Epithelial cell of prostate (primary cell): ENCODE measurements around the gene ARPC2.

Experiments used
- DNase-seq: peaks from one replicate; pipeline ENCODE4 v3.0.0-alpha.2; 2011; ENCODE audit warnings: low read depth, low spot score
- H3K27ac ChIP-seq: fragments of 450-650 bp; 2 replicates; pipeline ENCODE4 v1.5.1; 2017; ENCODE audit warnings: mild to moderate bottlenecking

ARPC2 gene

DNA sequence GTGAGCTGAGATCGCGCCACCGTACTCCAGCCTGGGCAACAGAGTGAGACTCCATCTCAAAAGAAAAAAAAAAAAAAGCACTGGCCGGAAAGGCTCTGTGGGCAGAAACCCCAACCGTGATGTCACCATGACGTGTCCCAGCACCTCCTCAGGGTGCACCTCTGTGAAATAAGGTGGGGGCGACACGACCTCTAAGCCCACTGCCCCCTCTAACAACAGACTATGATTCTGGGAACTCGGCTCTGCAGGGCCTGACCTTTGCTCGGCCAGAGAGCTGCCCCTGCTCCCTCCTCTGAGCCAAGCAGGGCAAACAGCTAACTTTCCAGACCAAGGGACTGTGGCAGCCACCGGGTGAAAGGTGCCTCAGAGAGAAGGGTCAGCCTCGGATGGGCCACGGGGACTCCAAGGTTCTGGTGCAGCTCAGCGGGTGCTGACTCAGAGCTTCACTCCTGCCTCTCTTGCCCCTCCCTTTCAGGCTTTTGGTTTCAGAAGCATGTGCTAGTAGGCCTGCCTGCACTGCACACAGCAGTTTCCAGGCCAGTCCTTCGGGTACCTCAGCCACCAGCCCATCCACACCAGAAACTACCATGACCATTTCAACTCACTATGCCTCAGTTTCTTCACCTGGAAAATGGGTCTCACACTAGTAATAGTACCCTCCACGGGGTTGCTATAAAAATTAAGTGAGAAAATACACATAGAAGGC lies 67.3 kb downstream of the ARPC2 start:
- no peak for DNase-seq
- H3K27ac ChIP-seq: peak overlapping the region; percentile 99

DNA sequence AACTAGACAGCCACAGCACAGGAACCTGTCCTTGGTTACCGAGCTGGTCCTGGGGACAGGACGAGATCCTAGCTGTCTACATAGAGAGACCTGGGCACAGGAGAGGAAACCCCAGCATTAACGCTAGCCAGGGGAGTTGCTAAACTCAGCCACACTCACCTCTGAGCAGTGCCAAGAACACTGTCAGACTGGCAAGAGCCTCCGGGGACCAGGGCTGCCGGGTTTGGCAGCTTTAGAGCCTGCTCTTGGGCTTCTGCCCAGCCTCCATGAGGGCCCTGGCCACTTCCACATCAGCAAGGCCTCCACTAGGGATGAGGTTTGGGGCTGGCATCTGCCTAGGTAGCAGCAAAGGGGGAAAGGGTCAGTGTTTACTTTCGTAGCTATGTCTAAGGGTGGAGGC lies 68.6 kb downstream of the ARPC2 start:
- DNase-seq: no peak
- H3K27ac ChIP-seq: peak overlapping the region; percentile 99

DNA sequence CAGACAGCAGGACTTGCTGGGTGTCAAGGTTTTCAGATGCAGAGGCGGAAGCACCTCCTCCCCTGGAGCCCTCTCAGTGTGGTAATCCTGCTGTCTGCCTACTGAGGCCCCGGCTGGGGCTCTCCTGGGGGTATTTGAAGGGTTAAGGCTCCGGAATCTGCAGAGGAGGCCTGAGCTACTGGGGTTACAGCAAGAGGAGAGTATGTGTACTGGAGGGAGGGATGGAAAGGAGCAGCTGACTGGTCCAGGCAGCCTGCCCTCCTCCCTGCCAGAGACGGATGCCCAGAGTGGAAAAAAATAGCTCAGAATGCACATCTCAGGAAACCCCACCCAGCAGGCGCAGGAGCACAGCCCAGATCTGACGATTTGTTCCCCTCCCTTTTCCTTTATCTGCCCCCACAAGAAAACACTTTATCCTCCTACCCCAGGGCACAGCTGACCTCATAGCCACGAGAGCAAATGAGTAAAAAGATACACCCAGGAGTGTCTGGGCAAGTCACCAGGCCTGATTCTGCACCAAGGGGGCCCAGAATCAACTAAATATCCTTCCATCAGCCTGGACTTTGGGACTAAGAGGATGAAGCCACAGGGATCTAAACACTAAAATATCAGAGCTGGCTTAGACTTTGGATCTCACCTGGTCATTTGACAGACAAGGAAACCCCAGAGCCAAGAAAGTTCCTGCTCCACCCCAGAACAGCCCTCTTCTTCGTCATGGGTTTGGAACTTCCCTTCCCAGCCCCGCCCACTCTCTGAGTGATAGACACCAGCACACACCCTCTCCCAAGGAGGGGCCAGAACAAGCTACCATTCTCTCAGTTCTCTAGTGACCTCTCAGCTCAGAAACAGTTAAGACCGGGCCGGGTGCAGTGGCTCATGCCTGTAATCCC lies 69.8 kb downstream of the ARPC2 start:
- H3K27ac ChIP-seq: peak overlapping the region; percentile 99
- DNase-seq: peak; percentile 94

DNA sequence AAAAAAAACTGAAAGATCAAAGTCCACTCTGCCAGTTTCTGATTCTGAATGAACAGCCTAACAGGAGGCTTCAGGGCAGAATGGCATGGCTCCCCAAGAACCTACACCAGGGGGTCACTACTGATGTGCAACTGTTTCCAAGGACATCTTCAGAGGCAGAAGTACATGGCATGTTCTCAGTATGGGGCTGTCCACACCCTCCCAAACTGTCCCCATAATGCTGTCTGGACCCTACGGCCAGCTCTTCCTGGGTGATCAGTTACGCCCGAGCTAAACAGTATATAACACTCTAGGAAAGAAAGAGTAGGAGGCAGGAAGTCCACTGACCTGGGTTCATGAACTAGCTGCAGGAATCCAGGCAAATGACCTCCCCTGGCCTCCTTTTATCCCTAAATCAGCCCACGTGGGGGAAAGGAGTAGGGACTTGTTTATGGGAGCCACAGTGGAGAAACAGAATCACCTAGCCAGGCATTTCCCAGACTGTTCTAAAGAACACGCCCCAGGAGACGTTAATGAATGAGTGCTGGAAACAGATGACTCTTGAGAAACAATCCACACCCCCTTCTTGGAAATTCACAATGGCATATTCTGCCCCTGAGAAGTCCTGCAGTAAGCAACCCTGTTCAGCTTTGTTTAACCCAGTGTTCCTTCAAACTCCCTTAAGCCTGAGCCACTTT lies 72.8 kb downstream of the ARPC2 start:
- peak overlapping the region; percentile 99 for H3K27ac ChIP-seq
- no peak for DNase-seq

DNA sequence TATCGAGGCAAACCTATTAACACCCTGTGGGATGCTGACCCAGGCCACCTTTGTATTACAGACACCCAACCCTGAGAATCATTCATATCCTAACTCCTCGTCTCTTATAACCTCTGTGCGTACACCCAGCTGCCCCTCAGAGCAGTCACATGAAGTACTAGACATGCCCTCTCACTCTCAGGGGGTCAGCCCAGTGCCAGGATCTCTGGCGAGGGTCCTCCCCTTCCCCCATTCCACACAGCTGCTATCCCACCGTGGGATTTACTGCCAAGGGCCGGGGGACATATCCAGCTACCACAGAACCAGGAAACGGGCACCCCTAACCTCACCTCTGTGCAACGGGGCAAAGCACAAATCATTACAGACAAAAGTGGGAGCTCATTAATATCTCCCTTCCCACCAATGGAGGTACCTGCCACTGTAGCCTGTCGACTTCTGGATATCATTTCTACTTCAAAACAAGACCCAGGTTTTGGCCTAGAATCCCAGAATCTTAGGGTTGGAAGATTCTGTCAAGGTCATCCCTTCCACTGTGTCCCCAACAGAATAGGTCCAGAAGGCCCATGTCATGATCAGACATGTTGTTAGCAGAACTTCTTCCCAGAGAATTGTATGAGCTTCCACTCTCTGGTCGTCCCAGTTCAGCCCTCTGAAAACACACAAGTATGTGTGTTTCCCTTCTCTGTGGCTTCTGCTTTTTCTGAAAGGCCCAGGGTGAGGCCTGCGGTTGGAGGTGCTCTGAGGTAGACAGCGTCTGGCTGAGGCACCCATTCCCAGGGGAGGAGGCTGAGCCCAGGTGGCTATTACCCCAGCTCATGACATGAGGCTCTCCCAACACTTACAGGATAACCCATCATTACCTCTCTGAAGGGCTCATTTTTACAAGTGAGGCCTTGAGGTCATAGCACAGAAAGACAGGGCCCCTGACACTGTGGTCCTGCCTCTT lies 73.6 kb downstream of the ARPC2 start:
- peak overlapping the region; percentile 99 for H3K27ac ChIP-seq

DNA sequence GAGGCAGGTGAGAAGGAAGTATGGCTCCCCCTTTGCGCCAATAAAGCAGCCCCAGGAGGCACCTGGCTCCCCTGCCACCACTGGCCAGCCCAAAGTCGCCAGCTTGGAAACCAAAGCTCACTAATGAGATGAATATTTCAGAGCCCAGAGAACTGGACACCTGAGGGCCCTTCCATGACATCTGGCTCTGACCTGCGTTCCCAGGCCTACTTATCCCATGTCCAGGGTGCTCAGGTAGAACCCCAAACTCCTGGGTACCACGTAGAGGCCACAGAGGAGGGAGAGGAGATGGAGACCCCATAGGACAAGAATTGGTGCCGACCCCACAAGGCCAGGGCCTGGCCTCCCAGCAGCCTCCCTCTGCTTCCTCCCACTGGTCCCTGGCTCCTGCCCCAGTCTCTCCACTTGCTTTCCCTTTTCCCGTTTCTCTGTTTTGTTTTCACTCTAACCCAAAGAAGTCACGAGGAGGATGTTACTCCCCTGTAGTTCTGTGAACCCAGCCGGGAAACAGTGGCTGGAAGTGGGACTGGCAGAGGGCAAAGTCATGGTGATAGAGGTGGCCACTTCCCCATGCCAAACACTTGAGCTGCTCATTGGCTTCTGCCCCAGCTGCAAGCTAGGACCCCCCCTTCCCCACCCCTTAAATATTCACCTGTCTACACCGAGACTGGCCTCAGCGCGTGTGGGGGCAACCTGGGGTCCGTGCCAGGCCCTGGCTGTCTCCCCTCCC lies 74.5 kb downstream of the ARPC2 start:
- H3K27ac ChIP-seq: peak overlapping the region; percentile 99
- no peak for DNase-seq

More for the DNA sequence above, 73.6 kb downstream of the ARPC2 start:
- DNase-seq: no peak

DNA sequence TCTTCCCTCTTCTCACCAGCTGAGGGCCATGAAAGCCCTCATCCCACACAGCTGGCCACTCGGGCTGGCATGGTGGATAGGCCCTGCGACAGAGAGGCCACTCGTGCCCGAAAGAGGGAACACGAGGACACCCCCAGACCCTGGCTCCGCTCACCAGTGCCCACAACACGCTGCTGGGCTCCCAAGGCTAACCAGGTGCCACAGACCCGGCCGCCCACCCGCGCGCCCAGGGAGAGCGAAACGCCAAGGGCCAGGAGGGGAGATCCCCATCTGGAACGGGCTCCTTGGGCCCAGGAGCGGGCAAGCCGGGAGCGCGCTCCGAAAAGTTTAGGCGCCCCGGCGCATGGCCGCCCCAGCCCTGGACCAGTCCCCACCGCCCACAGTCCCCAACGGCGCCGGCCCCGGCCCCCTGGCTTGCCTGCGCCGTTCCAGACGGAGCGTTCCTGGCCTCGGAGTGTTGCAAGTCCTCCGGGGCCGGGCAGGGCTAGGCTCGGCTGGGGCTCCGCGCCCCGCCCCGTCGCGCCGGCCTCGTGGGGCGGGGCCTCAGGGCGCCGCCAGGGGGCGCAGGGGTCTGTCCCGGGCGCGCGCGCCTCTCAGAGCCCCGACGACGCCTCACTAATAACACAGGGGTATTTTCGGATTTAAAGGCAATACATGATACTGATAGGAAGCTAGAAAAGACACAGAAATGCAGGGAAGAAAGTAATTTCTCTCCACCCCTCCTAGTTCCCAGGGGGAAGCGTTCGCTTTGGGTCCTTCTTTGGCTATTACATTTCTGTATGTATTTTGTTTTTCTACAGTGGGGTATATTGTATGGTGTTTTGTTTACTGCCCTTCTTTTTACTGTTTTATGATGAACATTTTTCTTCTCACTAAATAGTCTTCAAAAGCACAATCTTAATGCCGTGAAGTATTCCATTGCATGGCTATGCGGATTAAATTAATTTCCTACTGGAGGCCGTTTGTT lies 75.3 kb downstream of the ARPC2 start, which contains the start of gene TMBIM1:
TMBIM1 (minus strand) TSS at position 456 of the 967 bp plus-strand sequence. CDS start 10,362 bp downstream, outside the sequence.
- no peak for DNase-seq
- peak within 1 kb of the TSS; percentile 99 for H3K27ac ChIP-seq

DNA sequence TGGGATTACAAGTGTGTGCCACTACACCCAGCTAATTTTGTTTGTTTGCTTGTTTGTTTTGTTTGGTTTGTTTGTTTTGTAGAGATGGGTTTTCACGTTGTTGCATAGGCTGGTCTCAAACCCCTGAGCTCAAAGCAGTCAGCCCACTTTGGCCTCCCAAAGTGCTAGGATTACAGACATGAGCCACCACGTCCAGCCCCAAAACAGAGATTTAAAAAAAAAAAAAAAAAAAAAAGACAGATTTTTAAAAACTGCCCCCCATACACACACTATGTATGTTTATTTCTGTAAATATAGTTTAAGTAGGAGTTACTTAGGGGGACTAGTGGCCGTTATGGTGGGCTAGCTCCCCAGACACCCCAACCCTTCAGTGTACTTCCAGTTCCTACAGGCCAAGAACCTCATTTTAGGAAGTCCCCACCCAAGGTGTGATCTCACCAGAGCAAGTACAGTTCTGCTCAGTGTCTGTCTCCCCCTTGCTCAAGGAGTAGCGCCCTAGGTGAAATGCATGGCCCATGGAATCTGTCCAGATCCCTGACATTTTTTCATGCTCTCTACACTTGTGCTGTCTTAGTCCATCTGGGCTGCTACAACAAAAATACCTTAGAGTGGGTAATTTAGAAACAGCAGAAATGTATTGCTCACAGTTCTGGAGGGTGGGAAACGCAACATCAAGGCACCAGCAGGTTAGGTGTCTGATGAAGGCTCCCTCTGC lies 76.9 kb downstream of the ARPC2 start:
- DNase-seq: no peak
- peak overlapping the region; percentile 99 for H3K27ac ChIP-seq

DNA sequence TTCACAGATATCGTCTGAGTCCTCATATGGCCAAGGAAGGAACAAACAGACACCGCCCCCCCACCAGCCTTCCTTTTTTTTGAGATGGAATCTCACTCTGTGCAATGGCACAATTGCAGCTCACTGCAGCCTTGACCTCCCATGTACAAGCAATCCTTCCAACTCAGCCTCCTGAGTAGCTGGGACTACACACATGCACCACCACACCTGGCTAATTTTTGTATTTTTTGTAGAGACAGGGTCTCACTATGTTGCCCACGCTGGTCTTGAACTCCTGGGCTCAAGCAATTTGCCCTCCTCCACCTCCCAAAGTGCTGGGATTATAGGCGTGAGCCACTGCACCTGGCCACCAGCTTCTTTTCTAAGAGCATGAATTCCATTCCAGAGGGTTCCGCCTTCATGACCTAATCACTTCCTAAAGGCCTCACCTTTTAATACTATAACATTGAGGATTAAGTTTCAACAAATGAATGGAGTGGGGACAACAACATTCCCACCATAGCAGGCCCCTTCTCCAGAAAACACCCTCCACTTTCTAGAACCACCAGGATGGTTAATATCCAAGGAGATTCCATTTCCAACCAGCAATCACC lies 77.5 kb downstream of the ARPC2 start:
- DNase-seq: no peak
- H3K27ac ChIP-seq: peak overlapping the region; percentile 99

DNA sequence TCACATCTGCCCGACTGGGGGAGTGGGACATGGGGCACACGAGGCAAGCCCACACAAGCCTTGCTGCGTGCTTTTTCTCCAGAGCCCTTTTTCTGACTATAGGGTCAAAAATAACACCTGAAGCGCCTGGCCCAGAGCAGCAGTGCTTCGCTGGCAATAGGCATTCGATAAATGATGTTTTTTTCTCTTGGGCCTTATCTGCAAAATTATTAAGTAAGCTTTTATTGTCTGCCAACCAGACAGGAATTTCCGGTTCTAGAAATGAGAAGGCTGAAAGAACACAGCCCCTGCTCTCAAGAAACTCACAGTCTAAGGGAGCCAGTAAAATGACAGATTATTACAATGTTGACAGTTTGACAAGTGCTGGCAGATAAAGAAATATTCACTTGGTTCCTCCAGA lies 78.0 kb downstream of the ARPC2 start:
- peak overlapping the region; percentile 99 for H3K27ac ChIP-seq
- no peak for DNase-seq

DNA sequence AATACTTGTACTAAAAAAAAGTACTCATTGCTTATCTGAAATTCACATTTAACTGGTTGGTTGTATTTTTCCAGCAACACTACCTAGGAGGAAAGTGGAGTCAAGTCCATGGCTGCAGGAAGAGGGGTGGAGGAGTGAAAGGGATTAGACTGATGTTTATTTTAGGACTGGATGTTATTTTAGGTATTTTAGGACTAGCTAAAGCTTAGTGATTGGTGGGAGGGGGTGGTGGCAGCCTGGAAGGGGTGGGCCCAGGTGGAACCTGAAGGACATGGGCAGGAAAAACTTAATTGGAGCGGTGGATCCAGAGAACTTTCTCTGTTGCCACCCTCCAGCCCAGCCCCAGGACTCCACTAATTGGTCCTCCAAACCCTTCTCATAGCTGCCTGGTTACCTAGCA lies 79.2 kb downstream of the ARPC2 start:
- H3K27ac ChIP-seq: peak overlapping the region; percentile 99
- DNase-seq: no peak

DNA sequence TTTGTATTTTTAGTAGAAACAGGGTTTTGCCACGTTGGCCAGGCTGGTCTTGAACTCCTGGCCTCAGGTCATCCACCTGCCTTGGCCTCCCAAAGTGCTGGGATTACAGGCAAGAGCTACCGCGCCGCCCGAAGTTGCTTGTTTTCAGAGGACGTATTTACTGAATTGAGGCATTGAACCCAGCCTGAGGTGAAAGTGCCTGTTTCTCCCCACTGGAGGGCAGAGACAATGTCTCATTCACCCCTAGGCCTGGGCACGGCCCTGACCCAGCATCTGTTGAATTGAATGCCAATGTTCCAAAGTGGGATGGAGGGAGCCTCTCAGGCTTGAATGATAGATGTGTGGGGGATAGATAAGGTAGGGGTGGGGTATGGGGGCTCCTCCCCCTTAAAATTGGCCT lies 79.9 kb downstream of the ARPC2 start:
- H3K27ac ChIP-seq: peak overlapping the region; percentile 99
- no peak for DNase-seq

DNA sequence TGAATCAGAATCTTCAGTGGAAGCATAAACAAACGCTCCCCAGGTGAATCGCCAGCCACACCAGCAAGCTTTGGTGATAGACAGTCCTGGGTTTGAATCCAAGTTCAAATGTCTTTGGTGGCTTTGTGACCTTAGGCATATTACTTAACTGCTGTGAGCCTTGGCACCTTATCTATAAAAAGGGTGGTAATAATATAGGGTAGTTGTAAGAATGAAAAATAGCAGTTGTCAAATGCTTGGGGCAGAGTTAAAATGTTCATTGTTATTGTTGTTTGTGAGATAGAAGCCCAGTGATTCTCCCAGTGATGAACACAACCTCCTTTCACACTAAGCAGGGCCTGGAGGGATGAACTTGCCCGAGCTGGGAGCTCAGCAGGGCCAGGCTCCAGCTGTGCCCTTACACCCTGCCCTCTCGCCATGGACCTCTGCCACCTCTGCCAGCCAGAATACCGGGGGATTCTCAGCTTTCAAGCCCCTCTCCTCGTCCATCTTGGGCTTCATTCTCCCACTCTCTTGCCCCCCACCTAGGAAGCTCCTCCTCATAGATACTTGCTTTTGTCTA lies 81.4 kb downstream of the ARPC2 start:
- peak overlapping the region; percentile 99 for H3K27ac ChIP-seq

DNA sequence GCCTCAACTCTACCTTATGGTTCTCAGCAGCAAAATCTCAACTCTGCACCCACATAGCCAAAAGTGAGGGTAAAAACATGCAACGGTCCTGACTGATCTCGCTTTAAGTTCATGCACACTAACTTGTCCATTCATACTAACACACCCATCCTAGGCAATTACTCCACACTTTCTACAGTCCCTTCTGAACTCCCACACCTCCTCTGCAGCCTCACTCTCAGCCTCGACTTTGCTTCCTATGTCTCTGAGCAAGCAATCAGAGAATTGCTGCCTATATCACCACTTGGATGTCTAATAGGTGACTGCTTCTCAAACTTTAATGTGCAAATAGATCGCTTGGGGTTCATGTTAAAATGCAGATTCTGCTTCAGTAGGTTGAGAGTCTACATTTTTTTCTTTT lies 83.2 kb downstream of the ARPC2 start:
- no peak overlapping the region for H3K27ac ChIP-seq
- no peak for DNase-seq

More for the DNA sequence above, 81.4 kb downstream of the ARPC2 start:
- DNase-seq: no peak

DNA sequence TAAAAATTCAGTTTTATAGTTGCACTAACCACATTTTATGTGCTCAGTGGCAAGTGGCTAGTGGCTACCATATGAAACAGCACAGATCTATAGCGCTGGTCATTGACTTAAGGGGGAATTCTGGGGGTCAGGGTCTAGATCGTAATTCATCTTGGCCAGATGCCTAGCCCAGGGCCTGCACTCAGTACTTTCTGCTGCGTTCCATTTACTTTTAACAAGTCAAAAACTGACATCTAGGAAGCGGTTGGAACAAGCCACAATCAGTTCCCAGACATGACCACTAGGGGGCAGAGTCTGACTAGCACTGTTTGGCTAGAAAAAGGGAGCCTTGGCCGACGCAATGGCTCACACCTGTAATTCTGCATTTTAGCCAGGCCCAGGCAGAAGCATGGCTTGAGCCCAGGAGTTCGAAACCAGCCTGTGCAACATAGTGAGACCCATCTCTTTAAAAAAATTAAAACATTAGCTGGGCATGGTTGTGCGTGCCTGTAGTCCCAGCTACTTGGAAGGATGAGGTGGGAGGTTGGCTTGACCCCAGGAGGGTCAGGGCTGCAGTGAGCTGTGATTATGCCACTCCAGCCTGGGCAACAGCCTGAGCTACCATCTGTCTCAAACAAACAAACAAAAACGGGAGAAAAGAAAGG lies 84.3 kb downstream of the ARPC2 start:
- no peak for DNase-seq
- no peak overlapping the region for H3K27ac ChIP-seq
